Omental fat pad (tissue), 4 donors: ENCODE measurements around the gene FNTB. TPM values are rescaled to one million over a fixed set of nuclear protein-coding genes. Genes with fewer than 3 reads are reported as not detected.

Experiments used
- ATAC-seq: fragments of 150-250 bp; one replicate; pipeline ENCODE4 v1.9.1; 2016; ENCODE audit warnings: mild to moderate bottlenecking, moderate library complexity; ENCODE audit not compliant: low FRiP score
- DNase-seq: peaks from one replicate; pipeline ENCODE4 v3.0.0-alpha.2; 2019; ENCODE audit warnings: low spot score
- CTCF ChIP-seq, 3 donors: fragments of 450-650 bp; IDR thresholded peaks; one replicate each; pipeline ENCODE4 v1.5.1; 2016 to 2017; ENCODE audit warnings: antibody characterized with exemption in 3 of 3, mild to moderate bottlenecking in 3 of 3, moderate library complexity in 2 of 3
- total RNA-seq, 4 donors: library from RNA; depleted of rRNA; stranded (reverse); fragments of >200 nt; gene quantifications; one replicate each; pipeline ENCODE4 v1.1.0, GENCODE V29; 2016

The FNTB gene
- total RNA-seq, 4 donors from 2014 or later, result 8.4 to 16.7 (median 13.7) TPM

GRCh38 chr14:64947710-64948611, 38.7 kb upstream of the FNTB start:
- ATAC-seq (no peak), DNase-seq (no peak)
- no peak for TF ChIP-seq CTCF (IDR thresholded peaks at IDR 0.05)

DNA sequence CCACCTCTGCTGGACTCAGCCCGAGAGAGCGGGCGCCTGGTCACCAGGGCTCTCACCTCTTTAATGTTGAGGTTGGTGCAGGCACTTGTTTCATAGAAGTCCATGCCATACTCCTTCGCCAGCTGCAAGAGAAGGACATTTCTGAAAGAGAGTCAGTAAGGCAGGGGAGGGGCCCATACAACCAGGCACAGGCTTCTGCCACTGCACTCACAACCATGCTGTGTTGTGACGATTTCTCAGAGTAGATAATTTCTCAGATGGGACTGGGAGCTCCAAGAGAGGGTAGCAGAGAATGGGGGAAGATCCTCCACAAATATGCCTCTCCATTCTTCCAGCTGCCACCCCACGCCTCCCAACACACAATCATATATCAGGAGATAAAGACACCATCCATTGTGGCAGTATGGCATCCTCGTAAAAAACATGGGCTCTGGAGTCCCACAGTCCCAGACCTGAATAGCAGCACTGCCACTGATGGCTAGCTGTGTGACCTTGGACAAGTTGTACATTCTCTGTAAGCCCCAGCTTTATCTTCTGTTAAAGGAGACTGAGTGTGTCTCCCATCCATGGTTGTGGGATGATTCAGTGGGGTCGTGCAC, 38.0 kb upstream of the FNTB start:
- DNase-seq (no peak), ATAC-seq (no peak)
- TF ChIP-seq CTCF (IDR thresholded peaks at IDR 0.05), result no peak

DNA sequence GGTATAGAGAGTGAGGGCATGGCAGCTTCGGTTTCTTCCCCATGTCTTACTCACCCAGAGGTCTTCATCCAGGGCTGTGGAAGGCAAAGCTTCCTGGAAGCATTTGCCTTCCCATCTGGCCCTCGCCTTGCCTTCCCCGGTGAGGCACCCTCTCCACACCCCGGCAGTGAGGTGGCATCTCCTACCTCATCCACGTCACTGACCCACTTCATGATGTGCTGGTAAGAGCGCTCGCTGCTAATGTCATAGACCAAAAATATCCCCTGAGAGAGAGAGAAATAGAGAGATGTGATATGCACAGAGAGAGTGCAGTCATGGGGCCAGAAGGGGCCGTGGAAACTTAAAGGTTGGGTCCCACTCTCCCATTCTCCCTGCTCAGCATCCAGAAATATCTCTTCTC, 35.8 kb upstream of the FNTB start:
- DNase-seq (no peak), ATAC-seq (no peak)
- TF ChIP-seq CTCF (IDR thresholded peaks at IDR 0.05), result no peak

GRCh38 chr14:64951291-64951690, 35.4 kb upstream of the FNTB start:
- ATAC-seq (no peak), DNase-seq (no peak)
- no peak for TF ChIP-seq CTCF (IDR thresholded peaks at IDR 0.05)

DNA sequence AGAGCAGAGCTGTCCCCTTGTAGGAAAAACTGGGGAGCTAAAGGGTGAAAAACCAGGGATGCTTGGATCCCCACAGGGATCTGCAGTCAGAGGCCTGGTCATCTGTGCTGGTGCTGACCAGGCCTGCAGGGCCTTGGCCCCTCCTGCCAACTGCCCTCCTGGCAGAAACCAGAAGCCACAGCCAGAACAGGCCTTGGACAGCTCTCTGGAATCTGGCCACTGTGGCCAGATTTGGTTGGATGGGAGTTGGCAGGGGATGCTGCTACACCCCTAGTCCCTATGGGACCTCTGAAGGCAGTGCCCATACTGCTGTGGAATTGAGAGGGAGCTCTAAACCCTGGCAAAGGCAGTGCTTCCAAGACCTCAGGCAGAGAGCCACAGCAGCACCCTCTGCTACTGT, 35.0 kb upstream of the FNTB start:
- DNase-seq, result no peak
- ATAC-seq, result no peak
- no peak for TF ChIP-seq CTCF (IDR thresholded peaks at IDR 0.05)

DNA sequence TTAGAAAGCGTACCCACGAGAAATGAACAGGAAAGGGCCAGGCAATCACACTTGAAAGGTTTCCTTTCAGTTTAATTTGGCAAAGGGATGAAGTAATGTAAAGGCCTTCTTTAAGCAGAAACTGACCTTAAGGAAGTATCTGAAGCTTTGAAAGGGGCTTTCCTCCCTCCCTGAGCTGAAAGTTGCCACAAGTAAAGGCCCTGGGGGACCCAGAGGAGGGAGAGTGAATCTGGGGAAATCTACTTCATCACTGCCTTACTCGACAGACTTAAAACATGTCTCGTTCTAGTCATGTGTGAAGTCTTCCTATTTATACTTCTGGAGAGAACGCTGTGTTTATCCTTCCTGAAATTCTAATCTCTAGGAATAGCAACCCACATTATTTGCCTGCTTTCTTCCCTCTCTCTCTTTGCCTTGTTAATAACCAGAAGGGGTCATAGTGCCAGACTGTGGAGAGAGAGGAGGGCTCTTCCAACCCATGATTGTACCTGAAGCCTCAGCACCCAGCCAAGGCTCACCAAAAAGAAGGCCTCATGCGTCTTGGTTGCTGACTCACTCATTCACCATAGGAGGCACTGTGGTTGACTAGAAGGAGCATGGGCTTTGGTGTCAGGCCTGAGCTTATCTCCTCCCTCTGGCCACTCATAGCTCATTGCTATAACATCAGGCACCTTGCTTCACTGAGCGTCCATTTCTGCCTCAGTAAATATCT, 33.9 kb upstream of the FNTB start:
- DNase-seq, result no peak
- ATAC-seq, result no peak
- TF ChIP-seq CTCF (IDR thresholded peaks at IDR 0.05), result no peak
